AML-193 (cell line): ENCODE data around the gene MAGEA1.
"Not testable (repeated sequence)": the region's sequence is repeated elsewhere in the genome, so short reads cannot be mapped to it uniquely, and the experiment has no call there.

Source experiments
- DNase-seq, 2 experiments: peaks; one replicate each; lab custom pipeline; 2025; lab: John Stamatoyannopoulos, UW

The MAGEA1 gene, protein sequence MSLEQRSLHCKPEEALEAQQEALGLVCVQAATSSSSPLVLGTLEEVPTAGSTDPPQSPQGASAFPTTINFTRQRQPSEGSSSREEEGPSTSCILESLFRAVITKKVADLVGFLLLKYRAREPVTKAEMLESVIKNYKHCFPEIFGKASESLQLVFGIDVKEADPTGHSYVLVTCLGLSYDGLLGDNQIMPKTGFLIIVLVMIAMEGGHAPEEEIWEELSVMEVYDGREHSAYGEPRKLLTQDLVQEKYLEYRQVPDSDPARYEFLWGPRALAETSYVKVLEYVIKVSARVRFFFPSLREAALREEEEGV

DNA sequence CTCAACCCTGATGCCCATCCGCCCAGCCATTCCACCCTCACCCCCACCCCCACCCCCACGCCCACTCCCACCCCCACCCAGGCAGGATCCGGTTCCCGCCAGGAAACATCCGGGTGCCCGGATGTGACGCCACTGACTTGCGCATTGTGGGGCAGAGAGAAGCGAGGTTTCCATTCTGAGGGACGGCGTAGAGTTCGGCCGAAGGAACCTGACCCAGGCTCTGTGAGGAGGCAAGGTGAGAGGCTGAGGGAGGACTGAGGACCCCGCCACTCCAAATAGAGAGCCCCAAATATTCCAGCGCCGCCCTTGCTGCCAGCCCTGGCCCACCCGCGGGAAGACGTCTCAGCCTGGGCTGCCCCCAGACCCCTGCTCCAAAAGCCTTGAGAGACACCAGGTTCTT lies at the start of gene MAGEA1:
Gene MAGEA1 (plus strand): TSS at position 154 of the 400 bp plus-strand sequence. CDS start 3,106 bp downstream, outside the sequence.
- DNase-seq: no peak

DNA sequence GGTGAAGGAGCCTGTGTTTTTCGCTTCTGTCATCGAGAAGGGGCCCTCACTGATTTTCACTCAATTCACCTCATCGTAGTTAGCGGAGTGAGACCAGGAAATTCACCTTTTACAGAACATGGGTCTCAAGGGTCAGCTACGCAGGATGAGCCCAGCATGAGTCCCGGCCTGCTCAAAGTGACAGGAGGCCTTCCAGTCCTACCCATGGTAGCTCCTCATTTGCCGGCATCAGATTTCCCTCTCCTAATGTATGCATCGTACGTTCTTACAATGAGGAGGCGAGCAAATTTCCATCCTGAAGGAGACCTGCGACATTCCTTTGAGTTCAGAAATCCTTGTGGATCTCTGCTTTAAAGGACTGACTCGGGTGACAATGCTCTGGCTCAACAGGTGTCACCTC lies 46.2 kb upstream of the MAGEA1 start:
- not testable (repeated sequence) for DNase-seq

DNA sequence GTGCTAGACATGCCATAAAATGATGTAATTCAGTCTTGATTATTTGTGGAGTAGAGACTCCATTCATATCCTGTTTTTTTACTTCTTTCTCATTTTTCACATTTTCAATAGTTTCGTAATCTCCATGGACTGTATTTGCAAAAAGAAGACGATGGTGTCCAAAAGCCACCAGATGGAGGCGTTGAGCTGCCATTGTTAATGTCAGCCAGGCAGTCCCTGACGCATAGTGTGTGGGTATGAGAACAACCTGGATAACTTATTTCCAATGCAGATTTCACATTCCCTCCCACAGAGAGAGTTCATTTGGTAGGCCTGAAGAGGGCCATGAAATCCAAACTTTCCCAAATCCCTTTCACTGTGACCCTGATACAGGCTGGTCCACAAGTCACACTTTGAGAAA lies 40.0 kb upstream of the MAGEA1 start:
- DNase-seq: not testable (repeated sequence)

DNA sequence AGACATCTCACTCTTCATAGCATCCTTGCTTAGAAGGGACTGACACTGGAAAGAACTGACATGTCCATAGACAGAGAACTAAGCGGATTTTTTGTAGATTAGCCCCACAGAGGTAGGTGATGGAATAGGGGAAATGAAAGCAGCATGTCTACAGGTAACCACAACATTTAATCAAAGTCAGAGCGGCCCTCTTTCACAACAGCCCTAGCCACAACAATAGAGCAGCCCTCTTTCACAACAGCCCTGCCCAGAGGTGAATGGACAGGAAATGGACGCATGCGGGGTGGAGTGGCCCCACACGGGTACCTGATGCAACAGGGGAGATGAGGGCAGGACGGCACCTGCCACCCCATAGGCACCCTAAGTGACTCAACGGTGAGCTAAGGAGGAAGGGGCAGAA lies 32.8 kb upstream of the MAGEA1 start:
- DNase-seq: not testable (repeated sequence)

DNA sequence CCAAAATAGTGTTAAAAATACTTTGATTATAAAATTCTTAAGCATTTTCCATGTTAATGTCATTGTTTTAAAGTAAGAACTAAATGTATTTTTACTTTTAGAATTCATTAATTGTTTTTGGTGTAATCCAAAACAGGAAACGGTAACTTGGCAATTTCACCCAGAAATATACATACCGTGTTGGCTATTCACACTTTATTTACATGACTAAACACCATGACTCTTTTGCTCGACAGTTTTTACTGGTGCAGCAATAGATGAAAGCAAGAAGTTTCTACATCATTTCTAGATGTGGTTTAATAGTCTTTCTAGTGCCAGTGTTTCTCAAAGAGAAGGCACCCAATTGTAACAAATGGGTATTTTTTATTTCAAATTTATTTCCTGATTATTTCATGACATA lies 25.6 kb upstream of the MAGEA1 start:
- no peak for DNase-seq

DNA sequence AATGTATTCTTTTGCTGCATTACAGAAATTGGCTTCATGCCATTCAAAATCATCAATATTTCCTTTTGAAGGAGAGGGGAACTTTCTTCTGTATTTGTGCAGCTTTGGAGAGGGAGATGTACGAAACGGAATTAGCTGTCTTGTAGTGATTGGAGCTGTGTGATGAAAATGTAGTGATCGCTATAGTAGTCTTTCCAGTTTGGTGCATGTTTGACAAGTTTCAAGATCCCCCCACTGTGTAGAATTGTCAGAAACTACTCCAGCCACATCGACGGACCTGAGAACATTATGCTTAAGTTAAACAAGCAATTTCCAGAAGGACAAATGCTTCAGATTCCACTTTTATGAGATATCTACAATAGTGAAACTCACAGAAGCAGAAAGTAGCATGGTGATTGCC lies 21.6 kb upstream of the MAGEA1 start:
- DNase-seq: no peak

DNA sequence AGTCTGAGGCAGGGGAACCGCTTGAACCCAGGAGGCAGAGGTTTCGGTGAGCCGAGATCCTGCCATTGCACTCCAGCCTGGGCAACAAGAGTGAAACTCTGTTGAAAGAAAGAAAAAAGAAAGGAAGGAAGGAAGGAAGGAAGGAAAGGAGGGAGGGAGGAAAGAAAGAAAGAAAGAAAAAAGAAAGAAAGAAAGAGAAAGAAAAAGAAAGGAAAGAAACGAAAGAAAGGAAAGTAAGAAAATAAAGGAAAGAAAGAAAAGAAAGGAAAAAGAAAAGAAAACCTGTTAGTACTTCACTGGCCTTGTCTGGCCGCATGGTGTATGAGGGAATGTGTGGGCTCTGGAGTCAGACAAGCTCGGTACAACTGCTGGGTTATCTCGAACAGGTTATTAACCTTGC lies 20.8 kb upstream of the MAGEA1 start:
- no peak for DNase-seq

DNA sequence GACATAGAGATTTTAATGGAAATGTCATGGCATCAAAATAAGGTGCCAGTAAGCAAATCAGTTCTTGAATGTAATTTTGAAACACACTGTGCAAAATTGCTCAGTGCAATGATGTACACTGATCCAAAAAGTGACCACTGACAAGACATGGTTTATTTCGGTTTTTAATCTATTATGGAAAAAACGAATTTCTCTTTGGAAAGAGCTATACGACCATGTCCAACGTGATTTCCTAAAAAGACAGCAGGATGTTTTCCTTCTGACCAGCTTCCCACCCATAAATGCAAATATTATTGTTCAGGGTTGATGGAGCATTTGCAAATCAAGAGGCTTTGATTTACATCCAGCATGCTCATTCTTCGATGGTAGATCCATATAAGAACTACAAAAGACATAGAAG lies 17.1 kb upstream of the MAGEA1 start:
- no peak for DNase-seq

DNA sequence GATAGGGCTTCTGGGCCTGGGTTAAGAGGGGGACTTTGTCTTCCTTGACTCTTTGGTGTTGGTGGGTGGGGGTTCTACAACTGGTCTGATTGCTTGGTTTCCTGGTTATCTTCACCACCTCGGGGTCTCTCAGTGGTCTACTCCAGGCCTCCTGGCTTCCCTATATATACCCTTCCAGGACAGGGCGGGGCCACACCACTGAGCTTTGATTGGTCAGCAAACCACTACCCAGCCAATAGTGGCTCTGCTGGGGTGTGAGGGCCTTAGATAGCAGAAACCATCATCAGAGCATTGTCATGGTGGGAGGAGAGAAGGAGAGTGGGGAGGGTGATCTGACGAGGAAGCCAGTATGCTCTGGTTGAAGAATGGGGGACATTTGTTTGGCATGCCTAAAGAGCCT lies 14.4 kb upstream of the MAGEA1 start:
- DNase-seq: no peak

DNA sequence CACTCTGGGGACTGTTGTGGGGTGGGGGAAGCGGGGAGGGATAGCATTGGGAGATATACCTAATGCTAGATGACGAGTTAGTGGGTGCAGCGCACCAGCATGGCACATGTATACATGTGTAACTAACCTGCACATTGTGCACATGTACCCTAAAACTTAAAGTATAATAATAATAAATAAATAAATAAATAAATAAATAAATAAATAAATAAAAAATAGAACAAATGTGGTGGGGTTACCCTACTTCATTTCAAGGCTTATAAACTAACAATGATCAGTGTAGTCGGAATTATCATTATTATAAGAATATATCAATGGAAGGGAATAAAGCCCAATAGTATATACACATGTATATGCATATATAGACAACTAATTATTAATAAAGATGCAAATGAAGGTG lies 10.7 kb upstream of the MAGEA1 start:
- DNase-seq: not testable (repeated sequence)

DNA sequence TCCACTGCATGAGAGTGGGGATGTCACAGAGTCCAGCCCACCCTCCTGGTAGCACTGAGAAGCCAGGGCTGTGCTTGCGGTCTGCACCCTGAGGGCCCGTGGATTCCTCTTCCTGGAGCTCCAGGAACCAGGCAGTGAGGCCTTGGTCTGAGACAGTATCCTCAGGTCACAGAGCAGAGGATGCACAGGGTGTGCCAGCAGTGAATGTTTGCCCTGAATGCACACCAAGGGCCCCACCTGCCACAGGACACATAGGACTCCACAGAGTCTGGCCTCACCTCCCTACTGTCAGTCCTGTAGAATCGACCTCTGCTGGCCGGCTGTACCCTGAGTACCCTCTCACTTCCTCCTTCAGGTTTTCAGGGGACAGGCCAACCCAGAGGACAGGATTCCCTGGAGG lies 2.7 kb downstream of the MAGEA1 start:
- DNase-seq: no peak

DNA sequence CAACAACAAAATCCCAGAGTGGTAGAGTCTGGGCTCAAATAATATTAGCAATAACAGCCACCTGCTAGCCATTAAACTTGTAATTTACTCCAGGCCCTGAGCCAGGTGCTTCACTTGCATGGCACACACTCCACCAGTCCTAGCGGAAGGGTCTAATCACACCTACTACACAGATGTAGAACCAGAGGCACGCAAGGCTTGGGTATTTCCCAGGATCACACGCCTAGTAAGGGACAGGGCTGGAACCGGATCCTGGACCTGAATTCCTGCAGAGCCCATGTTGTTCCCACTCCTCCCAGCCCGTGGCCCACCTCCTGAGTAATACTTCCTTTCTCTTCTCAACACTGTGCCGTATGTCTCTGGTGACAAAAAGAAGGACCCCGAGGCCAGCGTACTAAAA lies 5.7 kb downstream of the MAGEA1 start:
- no peak for DNase-seq

DNA sequence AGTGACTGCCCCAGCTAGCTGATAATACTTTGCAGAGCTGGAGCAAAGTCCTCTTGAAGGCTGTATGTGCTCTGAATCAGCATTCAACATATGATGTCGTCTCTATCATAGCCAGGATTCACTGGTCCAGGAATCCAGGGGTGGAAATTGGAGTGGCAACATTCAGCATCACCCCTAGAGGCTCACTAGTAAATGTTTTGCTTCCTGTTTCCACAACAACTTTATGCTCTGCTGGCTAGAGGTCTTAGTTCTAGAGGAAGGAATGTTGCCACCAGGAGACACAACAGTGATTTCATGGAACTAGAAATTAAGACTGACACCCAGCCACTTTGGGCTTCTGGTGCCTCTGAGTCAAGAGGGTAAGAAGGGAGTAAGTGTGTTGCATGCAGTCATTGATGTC lies 11.3 kb downstream of the MAGEA1 start:
- no peak for DNase-seq

DNA sequence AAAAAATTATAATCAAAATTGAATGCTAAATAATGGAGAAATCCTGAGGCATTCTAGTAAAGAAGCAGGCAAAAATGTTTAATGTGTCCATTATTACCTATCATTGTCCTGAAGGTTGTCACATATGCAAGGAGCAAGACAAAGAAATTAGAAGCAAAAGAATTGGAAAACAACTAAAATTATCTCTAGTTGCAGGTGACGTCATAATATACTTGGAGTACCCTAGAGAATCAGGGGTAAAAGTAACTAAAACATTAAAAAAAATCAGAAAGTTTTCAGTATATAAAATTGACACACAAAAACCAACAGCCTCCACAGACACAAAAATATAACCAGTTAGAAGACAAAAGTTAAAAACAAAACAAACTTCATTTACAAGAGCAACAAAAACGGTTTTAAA lies 21.4 kb downstream of the MAGEA1 start:
- no peak for DNase-seq

DNA sequence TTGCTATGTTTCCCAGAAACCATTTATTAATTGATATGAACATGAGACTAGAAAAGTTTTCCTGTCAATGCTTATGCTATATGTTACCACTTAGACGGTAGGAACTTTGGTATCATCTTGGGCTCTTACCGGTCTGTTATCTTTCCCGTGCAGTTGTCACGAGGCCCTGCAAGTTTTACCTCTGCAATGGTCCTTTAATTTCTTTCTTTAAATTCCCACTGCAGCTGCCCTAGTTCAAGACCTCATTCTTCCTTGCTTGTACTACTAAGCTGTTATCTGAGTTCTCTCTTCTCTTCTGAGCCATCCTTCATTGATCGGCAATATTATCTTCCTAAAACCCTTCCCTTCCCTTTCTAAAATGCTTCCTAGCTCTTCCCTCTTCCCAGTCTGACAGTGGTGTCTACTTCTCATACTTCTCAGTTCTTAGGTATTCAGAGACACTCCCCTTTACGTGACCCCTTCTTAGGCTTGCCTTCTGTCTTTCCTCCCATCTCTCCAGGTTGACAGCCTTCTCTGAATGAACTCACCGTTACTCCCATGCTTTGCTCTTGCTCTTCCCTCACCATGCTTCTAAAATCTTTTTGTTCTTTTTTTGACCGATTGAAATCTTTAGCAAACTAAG lies 27.5 kb downstream of the MAGEA1 start:
- no peak for DNase-seq

DNA sequence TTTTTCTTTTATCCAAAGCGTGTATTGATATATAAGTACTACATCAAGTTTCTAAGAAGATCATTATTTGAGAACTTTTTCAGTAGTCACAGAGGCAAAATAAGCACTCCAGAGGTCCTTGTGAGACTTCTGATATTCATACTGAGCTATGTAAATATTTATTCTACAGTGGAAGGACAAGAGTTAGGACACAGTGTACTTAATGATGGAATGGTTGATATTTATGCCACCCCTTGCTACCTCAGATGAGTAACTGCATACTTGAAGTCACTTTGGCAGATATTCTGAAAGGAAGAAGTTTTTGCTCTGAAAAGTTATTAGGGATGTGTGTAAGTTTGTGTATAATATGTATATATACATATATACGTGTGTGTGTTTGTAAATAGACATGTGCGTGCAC lies 30.3 kb downstream of the MAGEA1 start:
- no peak for DNase-seq

DNA sequence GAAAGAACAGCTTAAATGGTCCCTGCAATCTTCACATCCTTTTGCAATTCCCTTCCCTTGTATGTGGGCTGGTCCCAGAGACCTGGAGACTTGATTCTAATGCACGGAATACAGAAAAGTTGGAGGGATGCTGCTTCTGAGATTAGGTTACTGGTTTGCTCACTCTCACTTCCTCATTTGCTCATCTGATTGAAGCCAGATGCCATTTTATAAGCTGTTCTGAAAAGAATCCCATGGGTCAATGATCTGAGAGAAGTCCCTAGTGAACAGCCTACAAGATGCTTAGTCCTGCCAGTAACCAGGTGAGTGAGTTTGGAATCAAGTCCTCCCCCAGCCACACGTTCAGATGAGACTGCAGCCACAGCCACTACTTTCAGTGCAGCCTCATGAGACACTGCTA lies 35.9 kb downstream of the MAGEA1 start:
- DNase-seq: no peak

DNA sequence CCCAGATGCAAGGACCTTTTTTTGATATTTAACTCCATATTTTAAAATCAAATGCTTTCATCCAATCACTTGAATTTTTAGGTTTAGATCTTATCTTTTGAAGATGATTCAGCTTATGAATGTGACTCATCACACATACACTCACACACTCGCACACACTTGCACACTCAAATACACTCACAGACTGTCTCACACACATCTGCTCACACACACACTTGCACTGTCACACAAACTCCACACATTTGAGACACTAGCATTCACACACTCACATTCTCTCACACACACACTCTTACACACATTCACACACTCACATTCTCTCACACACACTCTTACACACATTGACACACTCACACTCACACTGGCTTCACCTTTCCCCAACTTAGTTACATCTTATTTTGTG lies 37.8 kb downstream of the MAGEA1 start:
- DNase-seq: no peak

DNA sequence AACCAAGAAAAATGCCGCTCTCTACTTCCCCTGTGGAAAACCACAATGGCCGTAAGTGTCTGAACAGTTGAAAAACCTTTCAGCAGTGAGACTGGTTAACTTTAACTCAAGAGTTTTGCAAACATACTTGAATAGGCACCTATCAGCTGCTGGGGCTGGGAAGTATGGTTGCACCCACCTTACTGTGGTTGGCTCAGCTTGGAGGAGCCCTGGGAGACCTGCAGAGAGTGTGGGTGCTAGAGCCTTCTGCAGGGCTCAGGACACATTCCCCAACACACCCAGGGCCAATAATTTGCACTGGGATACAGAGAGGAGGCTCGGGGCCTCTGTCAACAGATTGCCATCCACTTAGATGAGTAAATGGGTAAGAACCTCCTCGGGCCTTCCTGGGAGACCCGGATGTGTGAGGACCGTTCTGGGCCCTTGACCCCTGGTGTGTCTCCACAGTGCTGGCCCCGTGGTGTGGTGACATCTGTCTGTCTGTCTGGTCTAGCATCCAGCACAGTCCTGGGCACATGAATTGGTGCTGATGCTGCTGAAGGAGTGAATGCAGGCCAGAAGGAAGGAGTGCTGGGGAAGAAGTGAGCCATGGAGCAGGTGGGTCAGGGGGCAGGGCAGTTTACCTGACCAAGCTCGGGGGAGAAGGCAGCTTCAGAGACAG lies 46.5 kb downstream of the MAGEA1 start:
- DNase-seq: no peak

DNA sequence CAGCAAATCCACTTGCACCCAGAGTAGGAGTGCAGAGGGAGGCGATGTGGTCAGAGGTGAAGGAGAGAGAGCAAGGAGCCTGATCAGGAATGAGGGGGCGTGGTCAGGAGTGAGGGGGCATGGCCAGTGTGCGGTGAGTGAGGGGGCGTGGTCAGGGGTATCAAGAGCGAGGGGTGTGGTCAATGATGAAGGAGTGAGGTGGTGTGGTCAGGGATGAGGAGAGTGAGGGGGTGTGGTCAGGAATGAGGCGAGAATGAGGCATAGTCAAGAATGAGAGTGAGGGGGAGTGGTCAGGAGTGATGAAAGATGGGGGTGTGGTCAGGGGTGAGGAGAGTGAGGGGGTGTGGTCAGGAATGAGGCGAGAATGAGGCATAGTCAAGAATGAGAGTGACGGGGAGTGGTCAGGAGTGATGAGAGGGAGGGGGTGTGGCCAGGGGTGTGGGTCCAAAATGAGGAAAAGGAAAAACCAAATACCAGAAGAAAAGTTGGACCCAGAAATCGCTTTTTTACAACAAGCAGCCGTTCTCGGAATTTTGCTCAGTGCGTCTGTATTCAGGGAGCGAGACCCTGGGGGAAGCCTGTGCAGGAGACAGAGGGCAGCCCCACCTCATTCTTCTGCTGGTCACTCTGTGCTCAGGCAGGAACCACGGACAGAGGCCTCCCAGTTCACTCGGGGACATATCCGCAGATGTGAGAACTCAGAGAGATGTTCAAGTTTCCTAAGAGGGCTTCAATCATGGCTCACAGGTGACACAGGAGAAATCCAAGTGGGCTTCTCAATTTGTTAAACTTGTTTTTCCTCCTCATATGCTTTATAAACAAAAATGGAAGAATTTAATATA lies 47.5 kb downstream of the MAGEA1 start:
- DNase-seq: no peak
